ENCODE measurements around the gene PDE4D. TPM values are rescaled to one million over a fixed set of nuclear protein-coding genes. Genes with fewer than 3 reads are reported as not detected.

PDE4D gene
- total RNA-seq, 1 donor from 2014 or later = 34.5 TPM

GRCh38 chr5:59218424-59219045 lies 675.0 kb downstream of the PDE4D start:
- Histone ChIP-seq H3K9me3 (replicated peaks) (no peaks in the 10 kb centered on the region), H3K4me3 (no peak overlapping the region), H3K27ac (replicated peaks) (no peak overlapping the region), H3K4me1 (peaks cover 40% of the 10 kb centered on the region), H3K27me3 (ENCODE audit: low read depth) (no peaks in the 10 kb centered on the region), H3K36me3 (peaks cover 10% of the 10 kb centered on the region)
- intact Hi-C loops (cut with micrococcal nuclease) = no loop called here
- no peak for DNase-seq
- peak; percentile 62 for TF ChIP-seq CTCF (IDR thresholded peaks at IDR 0.05; ENCODE audit: borderline replicate concordance)

- Histone ChIP-seq H3K9me3 (replicated peaks) (no peaks in the 10 kb centered on the region), H3K4me1 (peaks cover 23% of the 10 kb centered on the region), H3K36me3 (peaks cover 10% of the 10 kb centered on the region), H3K4me3 (no peak overlapping the region), H3K27ac (replicated peaks) (no peak overlapping the region), H3K27me3 (ENCODE audit: low read depth) (no peaks in the 10 kb centered on the region)
- TF ChIP-seq CTCF (IDR thresholded peaks at IDR 0.05; ENCODE audit: borderline replicate concordance) = no peak
- intact Hi-C loops (cut with micrococcal nuclease) = no loop called here
- no peak for DNase-seq
Measured at GRCh38 chr5:59216841-59217240, 676.7 kb downstream of the PDE4D start.

- Histone ChIP-seq H3K27ac (replicated peaks) (no peak overlapping the region), H3K9me3 (replicated peaks) (no peaks in the 10 kb centered on the region), H3K36me3 (peaks cover 10% of the 10 kb centered on the region), H3K4me3 (no peak overlapping the region), H3K4me1 (peaks cover 12% of the 10 kb centered on the region), H3K27me3 (ENCODE audit: low read depth) (no peaks in the 10 kb centered on the region)
- intact Hi-C loops (cut with micrococcal nuclease) = no loop called here
- TF ChIP-seq CTCF (IDR thresholded peaks at IDR 0.05; ENCODE audit: borderline replicate concordance) = no peak
- no peak for DNase-seq
Measured at GRCh38 chr5:59212596-59212995, 680.9 kb downstream of the PDE4D start.

GRCh38 chr5:59209758-59210359 lies 683.7 kb downstream of the PDE4D start:
- Histone ChIP-seq H3K27ac (replicated peaks) (peak overlapping the region; percentile 45), H3K36me3 (peaks cover 8% of the 10 kb centered on the region), H3K4me1 (peaks cover 32% of the 10 kb centered on the region), H3K27me3 (ENCODE audit: low read depth) (no peaks in the 10 kb centered on the region), H3K4me3 (no peak overlapping the region), H3K9me3 (replicated peaks) (no peaks in the 10 kb centered on the region)
- TF ChIP-seq CTCF (IDR thresholded peaks at IDR 0.05; ENCODE audit: borderline replicate concordance) = no peak
- intact Hi-C loops (cut with micrococcal nuclease) = no loop called here
- no peak for DNase-seq

GRCh38 chr5:59208474-59208873 lies 685.1 kb downstream of the PDE4D start:
- Histone ChIP-seq H3K27me3 (ENCODE audit: low read depth) (no peaks in the 10 kb centered on the region), H3K36me3 (no peaks in the 10 kb centered on the region), H3K4me3 (no peak overlapping the region), H3K4me1 (peaks cover 37% of the 10 kb centered on the region), H3K9me3 (replicated peaks) (no peaks in the 10 kb centered on the region), H3K27ac (replicated peaks) (peak overlapping the region; percentile 45)
- intact Hi-C loops (cut with micrococcal nuclease) = no loop called here
- DNase-seq = no peak
- TF ChIP-seq CTCF (IDR thresholded peaks at IDR 0.05; ENCODE audit: borderline replicate concordance) = no peak

Data from left ventricle myocardium inferior (tissue), 1 donor.